Left colon (tissue), 2 donors: ENCODE results near the gene RSRP1. TPM values are rescaled to one million over a fixed set of nuclear protein-coding genes. Genes with fewer than 3 reads are reported as not detected.
"Not testable (repeated sequence)": the region's sequence is repeated elsewhere in the genome, so short reads cannot be mapped to it uniquely, and the experiment has no call there.

Source experiments
- ATAC-seq: fragments of 200-7000 bp; cut with Tn5 transposase; one replicate; pipeline ENCODE4 v1.9.1; 2020; ENCODE audit warnings: mild to moderate bottlenecking, moderate library complexity
- DNase-seq, 2 donors: peaks; one replicate each; pipeline ENCODE4 v3.0.0-alpha.2; 2020
- intact Hi-C, 2 donors: fragments of 100-400 bp; cut with DNase I in 1 of 2; cut with micrococcal nuclease in 1 of 2; formaldehyde crosslinking; loops; one replicate each; pipeline versions ENCODE4 v1.11.2 to v1.14.0; 2022; cut with DNase I, micrococcal nuclease
- long read RNA-seq: library from polyadenylated mRNA; unstranded; transcript quantifications from one replicate; pipeline ENCODE4 v2.0.0, GENCODE V29; 2021
- total RNA-seq, 2 donors: library from RNA; stranded (reverse); fragmentation: NEBNext Ultra II Directional; extraction: Animal tissue kit (Norgen Biotek cat#: 25700); gene quantifications; one replicate each; pipeline ENCODE4 v1.2.1, GENCODE V29; 2021
- donor health status: DM: no; HTN: no; CAD: no.
- donor health status: DM: yes; HTN: yes; CAD: no.

The RSRP1 gene
- 100 to 1,000 TPM; 130 to 132 TPM for total RNA-seq
- long read RNA-seq, transcript RSRP1-207 (4 exons, 2,941 nt), result major isoform, 10 of 38 reads
- long read RNA-seq, partial matches to known transcripts, result 9 of 38 reads
- long read RNA-seq, other reads (novel, unspliced or antisense), result 12 of 38 reads

GRCh38 chr1:25247024-25247828 is at the start of gene RSRP1:
Gene RSRP1 (minus strand): TSS chr1:25247454. CDS start chr1:25246963, 491 bp downstream.
- DNase-seq, result peak; percentile 99 to 100
- ATAC-seq, result peak; percentile 84
- intact Hi-C loops, result no loop called here

DNA sequence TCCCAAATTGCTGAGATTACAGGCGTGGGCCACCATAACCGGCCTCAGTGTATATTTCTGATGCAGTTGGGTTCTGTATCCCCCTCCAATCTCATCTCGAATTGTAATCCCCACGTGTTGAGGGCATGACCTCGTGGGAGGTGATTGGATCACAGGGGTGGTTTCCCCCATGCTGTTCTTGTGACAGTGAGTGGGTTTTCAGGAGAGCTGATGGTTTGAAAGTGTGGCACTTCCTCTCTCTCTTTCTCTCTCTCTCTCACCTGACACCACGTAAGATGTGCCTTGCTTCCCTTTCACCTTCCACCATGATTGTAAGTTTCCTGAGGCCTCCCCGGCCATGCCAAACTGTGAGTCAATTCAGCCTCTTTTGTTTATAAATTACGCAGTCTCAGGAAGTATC is 49.2 kb upstream of the RSRP1 start:
- ATAC-seq, DNase-seq, intact Hi-C loops: not testable (repeated sequence)

DNA sequence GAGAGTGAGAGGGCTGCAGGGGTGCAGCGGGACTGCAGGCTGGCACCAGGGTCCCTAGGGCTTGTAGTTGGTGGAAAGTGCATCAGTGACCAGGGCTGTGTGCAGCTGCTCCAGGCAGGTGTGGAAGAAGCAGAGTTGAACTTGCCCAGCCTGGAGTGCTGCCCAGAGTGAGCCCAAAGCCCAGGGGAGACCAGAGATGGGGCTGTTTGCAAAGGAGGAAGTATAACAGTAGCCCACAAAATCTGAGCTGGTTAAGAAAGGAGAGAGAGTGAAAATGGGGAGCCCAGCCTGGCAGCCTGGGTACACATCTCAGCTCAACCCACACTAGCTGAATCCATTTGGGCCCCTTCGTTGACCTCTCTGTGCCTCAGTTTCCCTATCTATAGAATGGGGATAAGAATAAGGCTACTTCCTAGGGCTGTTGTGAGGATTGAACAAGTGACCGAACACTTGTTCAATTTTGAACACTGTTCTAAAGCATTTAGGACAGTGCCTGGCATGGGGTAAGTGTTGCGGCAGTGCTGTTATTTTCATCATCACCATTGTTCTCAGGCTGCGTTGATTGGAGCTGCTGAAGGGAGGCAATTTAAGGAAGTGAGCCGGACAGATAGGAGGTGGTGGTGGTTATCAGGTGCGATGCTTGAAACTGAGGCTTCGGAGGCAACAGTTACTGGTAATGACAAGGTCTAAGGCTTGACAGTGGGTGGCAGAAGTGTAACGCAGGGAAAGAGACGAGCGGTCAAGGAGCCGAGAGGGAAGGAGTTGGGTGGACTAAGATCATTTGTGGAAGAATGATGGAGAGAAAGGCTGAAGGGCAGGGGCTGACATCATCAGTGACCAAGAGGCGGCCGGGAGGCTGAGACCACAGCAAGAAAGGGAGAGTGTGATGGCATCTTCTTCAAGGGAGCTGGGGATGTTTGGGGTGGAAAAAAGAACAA is 47.9 kb upstream of the RSRP1 start:
- intact Hi-C loops, DNase-seq, ATAC-seq: not testable (repeated sequence)

DNA sequence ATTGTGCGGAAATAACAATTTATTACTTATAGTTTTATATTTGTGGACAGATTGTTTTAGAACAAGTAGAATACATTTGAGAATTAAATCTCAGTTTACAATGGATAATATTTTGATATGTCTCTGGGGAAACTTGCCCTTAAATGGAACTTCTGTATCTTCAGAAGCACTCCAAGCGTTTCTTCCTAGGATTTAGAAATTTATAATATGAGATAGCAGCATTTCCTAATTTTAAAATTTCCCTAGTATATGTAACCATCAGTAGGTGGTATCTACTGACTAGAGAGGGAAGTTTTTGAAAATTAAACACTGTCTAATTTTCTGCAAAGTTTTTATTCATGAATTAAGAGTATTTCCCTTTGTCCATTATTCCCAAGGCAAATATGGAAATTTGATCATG is 46.2 kb upstream of the RSRP1 start:
- ATAC-seq, DNase-seq, intact Hi-C loops: not testable (repeated sequence)

- DNase-seq, intact Hi-C loops: not testable (repeated sequence)
- peak; percentile 66 for ATAC-seq
Observed at GRCh38 chr1:25290043-25290442, 42.8 kb upstream of the RSRP1 start.

DNA sequence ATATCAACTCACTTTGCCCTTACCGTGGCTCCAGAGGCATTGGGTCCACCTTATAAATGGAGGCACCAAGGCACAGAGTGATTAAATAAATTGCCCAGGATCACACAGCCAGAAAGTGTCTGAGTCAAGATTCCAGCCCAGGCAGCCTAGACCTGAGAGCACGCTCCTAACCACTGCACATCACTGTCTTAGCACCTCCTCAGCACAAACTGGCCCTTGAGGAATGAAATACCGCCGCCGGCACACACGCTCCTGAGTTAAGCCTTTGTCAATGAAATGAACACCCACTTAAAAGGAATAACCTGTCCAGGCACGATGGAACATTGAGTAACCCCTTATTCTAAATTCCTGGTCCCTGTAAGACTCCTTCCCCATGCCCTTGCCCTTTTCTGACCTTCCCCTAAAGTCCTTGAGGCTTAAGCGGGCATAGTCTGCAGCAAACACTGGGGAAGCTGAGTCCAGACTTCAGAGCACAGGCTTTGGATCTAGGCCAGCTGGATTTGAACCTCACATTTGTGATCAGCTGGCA is 41.4 kb upstream of the RSRP1 start:
- ATAC-seq, intact Hi-C loops, DNase-seq: not testable (repeated sequence)

DNA sequence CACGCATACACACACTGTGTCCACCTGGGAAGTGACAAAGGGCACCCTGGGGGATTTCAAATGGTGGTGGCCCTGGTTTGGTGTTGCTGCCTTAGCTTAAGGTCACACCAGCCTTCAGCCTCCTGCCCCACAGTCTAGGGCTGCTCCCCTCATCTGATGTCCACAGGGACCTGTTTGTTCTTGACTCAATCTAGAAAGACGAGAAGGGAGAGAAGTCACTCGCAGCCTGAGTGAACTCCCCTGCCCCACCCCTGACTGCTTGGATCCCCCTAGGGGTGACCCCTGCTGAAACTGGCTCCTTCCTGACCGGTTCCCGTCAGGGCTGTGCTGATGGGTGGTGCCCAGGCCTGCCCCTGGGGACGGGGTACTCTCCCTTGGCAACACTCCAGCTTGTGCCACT is 39.9 kb upstream of the RSRP1 start:
- ATAC-seq, intact Hi-C loops, DNase-seq: not testable (repeated sequence)

- DNase-seq, intact Hi-C loops, ATAC-seq: not testable (repeated sequence)
Observed at GRCh38 chr1:25285862-25286261, 38.6 kb upstream of the RSRP1 start.

DNA sequence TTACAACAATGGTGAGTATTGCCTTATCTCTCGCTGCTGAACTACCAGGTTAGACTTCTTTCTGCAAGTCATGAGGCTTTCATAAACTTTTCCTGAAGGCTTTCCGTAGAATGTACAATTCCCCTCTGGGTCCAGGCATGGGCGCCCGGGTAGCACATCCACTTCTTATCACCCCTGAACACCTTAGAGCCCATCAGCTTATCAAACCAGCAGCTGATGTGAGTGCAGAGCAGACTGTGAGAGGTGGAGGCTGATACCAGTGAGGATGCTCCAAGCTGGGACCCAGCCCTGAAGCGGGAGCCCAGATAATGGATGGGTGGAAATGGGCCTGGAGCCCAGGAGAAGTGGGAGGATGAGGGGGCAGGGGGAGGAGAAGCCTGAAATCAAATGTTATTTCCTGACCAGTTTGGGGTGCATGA is 32.4 kb upstream of the RSRP1 start:
- DNase-seq, ATAC-seq, intact Hi-C loops: not testable (repeated sequence)

DNA sequence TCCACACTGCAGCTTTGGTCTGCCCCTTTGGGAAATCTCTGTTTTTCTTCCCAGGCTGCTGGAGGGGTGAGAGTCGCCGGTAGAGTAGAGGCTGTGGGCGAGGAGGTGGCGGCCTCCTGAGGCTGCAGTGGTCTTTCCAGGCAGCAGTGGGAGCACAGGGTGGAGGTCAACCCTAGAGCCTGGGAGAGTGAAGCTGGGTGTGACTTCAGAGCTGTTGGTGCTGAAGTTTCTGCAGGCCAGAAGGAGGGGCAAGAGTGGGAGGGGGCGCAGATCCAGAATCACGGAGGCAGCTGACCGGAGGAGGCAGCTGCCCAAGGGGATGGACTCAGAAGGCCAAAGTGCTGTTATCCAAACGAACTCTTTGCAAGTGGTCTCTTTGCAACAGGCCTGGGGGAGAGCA is 31.5 kb upstream of the RSRP1 start:
- intact Hi-C loops, result not testable (repeated sequence)

DNA sequence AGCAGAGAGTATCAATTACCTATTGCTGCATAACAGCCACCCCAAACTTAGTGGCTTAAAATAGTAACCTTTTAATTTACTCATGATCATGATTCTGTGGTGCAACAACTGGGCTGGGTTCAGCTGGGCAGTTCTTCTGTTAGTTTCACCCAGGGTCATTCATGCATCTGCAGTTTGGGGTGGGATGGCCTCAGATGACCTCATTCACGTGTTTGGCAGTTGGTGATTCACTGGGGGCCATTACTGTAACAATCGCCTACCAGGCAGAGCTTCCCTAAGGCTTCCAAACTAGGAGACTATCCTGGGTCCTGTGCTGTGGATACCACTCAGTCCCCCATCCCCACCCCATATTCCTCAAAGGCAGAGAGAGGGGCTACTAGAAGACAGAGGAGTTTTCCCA is 31.1 kb upstream of the RSRP1 start:
- DNase-seq, intact Hi-C loops, ATAC-seq: not testable (repeated sequence)

More for the DNA sequence above, 31.5 kb upstream of the RSRP1 start:
- ATAC-seq, DNase-seq: not testable (repeated sequence)

- DNase-seq, intact Hi-C loops, ATAC-seq: not testable (repeated sequence)
Observed at GRCh38 chr1:25277295-25277694, 30.0 kb upstream of the RSRP1 start.

- DNase-seq, intact Hi-C loops, ATAC-seq: not testable (repeated sequence)
Observed at GRCh38 chr1:25275648-25276047, 28.4 kb upstream of the RSRP1 start.

GRCh38 chr1:25272238-25272637 is 25.0 kb upstream of the RSRP1 start, which contains the start of gene RHD:
Gene RHD (plus strand): TSS chr1:25272509. CDS start chr1:25272548, 39 bp downstream.
- intact Hi-C loops, ATAC-seq, DNase-seq: not testable (repeated sequence)

DNA sequence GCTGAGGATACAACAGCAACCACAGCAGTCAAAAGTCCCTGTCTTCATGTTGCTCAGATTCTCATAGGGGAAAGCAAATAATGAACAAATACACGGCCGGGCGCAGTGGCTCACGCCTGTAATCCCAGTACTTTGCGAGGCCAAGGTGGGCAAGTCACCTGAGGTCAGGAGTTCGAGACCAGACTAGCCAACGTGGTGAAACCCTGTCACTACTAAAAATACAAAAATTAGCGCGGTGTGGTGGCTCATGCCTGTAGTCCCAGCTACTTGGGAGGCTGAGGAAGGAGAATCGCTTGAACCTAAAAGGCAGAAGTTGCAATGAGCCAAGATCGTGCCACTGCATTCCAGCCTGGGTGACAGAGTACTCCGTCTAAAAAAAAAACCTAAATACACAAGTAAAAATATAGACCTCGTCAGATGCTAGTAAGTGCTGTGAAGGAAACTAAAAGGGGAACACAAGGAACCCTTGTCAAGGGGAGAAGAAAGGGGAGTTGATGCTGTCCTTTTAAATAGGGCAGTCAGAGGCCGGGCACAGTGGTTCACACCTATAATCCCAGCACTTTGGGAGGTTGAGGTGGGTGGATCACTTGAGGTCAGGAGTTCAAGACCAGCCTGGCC is 21.0 kb upstream of the RSRP1 start:
- intact Hi-C loops, ATAC-seq: not testable (repeated sequence)

GRCh38 chr1:25267288-25268142 is 20.3 kb upstream of the RSRP1 start:
- intact Hi-C loops, result not testable (repeated sequence)
- DNase-seq, result peak in 1 of 2 donors; percentile 77
- peak; percentile 95 for ATAC-seq

More for the DNA sequence above, 21.0 kb upstream of the RSRP1 start:
- not testable (repeated sequence) for DNase-seq
